Measurements from ENCODE around the gene FABP7. TPM values are rescaled to one million over a fixed set of nuclear protein-coding genes. Genes with fewer than 3 reads are reported as not detected.

The FABP7 gene
- total and polyA plus RNA-seq, 2 donors (not counting 1 experiment from before 2014, with no cell fraction given) = not detected

DNA sequence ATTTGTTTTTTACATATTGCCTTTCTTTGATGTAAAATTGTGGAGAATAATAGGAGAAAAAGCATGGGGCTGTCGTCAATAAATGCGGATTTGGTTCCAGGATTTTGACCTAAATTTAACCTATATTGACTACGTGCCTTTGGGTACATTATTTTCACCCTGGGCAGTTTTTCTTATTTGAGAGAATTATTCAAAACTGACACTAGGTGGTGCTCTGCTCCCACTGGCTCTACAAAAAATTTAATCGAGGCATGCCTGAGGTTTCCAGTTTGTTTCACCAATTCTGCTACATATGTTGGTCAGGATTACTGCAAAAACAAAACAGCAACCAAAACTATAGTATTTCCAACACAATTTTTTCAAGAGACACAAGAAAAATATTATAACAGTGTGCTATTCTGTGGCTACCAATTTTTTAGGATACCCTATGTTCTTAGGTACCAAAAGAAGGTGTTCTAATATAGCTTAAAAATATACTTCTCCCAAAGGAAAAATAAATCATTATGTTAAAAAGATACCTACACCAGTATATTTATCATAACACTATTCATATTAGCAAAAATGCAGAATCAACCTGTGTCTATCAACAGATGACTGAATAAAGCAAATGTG lies 48.6 kb upstream of the FABP7 start:
- Mint-ChIP-seq H3K9me3 (ENCODE audit: insufficient read depth) (no peaks in the 10 kb centered on the region), H3K4me3 (no peak overlapping the region), H3K27me3 (peaks cover 5% of the 10 kb centered on the region), H3K27ac (no peak overlapping the region), H3K4me1 (no peaks in the 10 kb centered on the region)
- H3K4me3 ChIP-seq (ENCODE audit: control extremely low read depth in 1 of 5, extremely low read depth in 1 of 5, insufficient read depth in 1 of 5, low read depth in 2 of 5, low read length in 4 of 5) = no peak overlapping the region
- no peak overlapping the region for H3K27ac ChIP-seq (ENCODE audit: low read length in 2 of 2)
- H3K4me1 ChIP-seq (ENCODE audit: control insufficient read depth in 2 of 2, insufficient read depth in 2 of 2, low read length in 2 of 2) = no peaks in the 10 kb centered on the region
- ChIA-PET POLR2A (no interaction called here), CTCF (interaction anchor here (0.8 to 8.8 kb wide), 12 partner anchors 8 to 588 kb away, joined by 3 to 104 read pairs (median 4); no protein-coding TSS in a partner anchor)
- TF ChIP-seq EZH2 (IDR thresholded peaks at IDR 0.05; ENCODE audit: borderline replicate concordance, insufficient read depth, low read depth, low read length, poor library complexity, severe bottlenecking) = no peak
- TF ChIP-seq, protein P1, sequence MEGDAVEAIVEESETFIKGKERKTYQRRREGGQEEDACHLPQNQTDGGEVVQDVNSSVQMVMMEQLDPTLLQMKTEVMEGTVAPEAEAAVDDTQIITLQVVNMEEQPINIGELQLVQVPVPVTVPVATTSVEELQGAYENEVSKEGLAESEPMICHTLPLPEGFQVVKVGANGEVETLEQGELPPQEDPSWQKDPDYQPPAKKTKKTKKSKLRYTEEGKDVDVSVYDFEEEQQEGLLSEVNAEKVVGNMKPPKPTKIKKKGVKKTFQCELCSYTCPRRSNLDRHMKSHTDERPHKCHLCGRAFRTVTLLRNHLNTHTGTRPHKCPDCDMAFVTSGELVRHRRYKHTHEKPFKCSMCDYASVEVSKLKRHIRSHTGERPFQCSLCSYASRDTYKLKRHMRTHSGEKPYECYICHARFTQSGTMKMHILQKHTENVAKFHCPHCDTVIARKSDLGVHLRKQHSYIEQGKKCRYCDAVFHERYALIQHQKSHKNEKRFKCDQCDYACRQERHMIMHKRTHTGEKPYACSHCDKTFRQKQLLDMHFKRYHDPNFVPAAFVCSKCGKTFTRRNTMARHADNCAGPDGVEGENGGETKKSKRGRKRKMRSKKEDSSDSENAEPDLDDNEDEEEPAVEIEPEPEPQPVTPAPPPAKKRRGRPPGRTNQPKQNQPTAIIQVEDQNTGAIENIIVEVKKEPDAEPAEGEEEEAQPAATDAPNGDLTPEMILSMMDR (IDR thresholded peaks at IDR 0.05) = peak; percentile 85
- H4K20me1 ChIP-seq (ENCODE audit: control insufficient read depth, insufficient read depth, low read length, poor library complexity, severe bottlenecking) = no peaks in the 10 kb centered on the region
- no peak overlapping the region for H3K4me2 ChIP-seq (replicated peaks; ENCODE audit: low read depth, low read length, poor library complexity, severe bottlenecking)
- ATAC-seq (ENCODE audit: low read depth) (no peak), DNase-seq (peak; percentile 30)
- intact Hi-C loops (cut with micrococcal nuclease) = loop anchor here (1.0 kb wide), 2 partner anchors 108 to 585 kb away; no protein-coding TSS in a partner anchor
- H3K9ac ChIP-seq (ENCODE audit: low read length) = no peak overlapping the region
- H3K36me3 ChIP-seq (replicated peaks in 1 of 2; ENCODE audit: control extremely low read depth in 1 of 2, control insufficient read depth in 1 of 2, extremely low read depth in 1 of 2, insufficient read depth in 2 of 2, low read length in 1 of 2) = no peaks in the 10 kb centered on the region
- WGBS (ENCODE audit: insufficient coverage) = 0% methylated on average over 1 of the region's 4 CpGs
- no peaks in the 10 kb centered on the region for H3K9me3 ChIP-seq (ENCODE audit: control extremely low read depth in 1 of 3, control insufficient read depth in 2 of 3, insufficient read depth in 1 of 3, low read length in 2 of 3)
- H2AFZ ChIP-seq (ENCODE audit: insufficient read depth, low read depth, low read length, poor library complexity, severe bottlenecking) = no peak overlapping the region
- H3K27me3 ChIP-seq (replicated peaks in 1 of 4; ENCODE audit: control extremely low read depth in 1 of 4, control insufficient read depth in 3 of 4, insufficient read depth in 4 of 4, low read length in 3 of 4) = peaks cover 0 to 4% (median 0%) of the 10 kb centered on the region in 4 experiments
- no peaks in the 10 kb centered on the region for H3K79me2 ChIP-seq (ENCODE audit: control insufficient read depth, insufficient read depth, low read length)

DNA sequence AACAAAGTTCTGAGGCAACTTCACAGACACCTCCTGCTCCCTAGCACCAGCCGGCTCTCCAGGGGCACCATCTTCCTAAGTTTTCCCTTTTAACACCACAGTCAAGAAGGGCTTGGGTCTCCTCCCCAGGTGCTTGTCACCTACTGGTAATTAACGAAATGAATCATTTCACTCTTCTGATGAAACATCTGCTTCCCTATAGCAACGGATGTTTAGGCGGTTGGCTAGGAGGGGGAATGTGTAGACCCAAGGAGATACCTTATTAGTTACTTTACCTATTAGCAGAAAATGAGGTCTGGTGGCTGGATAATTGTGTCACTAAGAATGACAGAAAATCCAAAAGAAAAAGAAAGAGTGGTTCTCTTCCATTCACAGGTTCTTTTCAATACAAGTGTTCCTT lies 46.3 kb upstream of the FABP7 start:
- H3K4me3 Mint-ChIP-seq = no peak overlapping the region
- Histone ChIP-seq H3K9ac (ENCODE audit: low read length) (no peak overlapping the region), H3K4me2 (replicated peaks; ENCODE audit: low read depth, low read length, poor library complexity, severe bottlenecking) (no peak overlapping the region), H3K79me2 (ENCODE audit: control insufficient read depth, insufficient read depth, low read length) (no peaks in the 10 kb centered on the region), H2AFZ (ENCODE audit: insufficient read depth, low read depth, low read length, poor library complexity, severe bottlenecking) (no peak overlapping the region), H3K36me3 (replicated peaks in 1 of 2; ENCODE audit: control extremely low read depth in 1 of 2, control insufficient read depth in 1 of 2, extremely low read depth in 1 of 2, insufficient read depth in 2 of 2, low read length in 1 of 2) (no peaks in the 10 kb centered on the region), H3K27ac (ENCODE audit: low read length in 2 of 2) (no peak overlapping the region), H3K4me3 (ENCODE audit: control extremely low read depth in 1 of 5, extremely low read depth in 1 of 5, insufficient read depth in 1 of 5, low read depth in 2 of 5, low read length in 4 of 5) (no peak overlapping the region), H3K4me1 (ENCODE audit: control insufficient read depth in 2 of 2, insufficient read depth in 2 of 2, low read length in 2 of 2) (no peaks in the 10 kb centered on the region), H4K20me1 (ENCODE audit: control insufficient read depth, insufficient read depth, low read length, poor library complexity, severe bottlenecking) (no peaks in the 10 kb centered on the region), H3K27me3 (replicated peaks in 1 of 4; ENCODE audit: control extremely low read depth in 1 of 4, control insufficient read depth in 3 of 4, insufficient read depth in 4 of 4, low read length in 3 of 4) (peaks cover 0 to 4% (median 0%) of the 10 kb centered on the region in 4 experiments), H3K9me3 (ENCODE audit: control extremely low read depth in 1 of 3, control insufficient read depth in 2 of 3, insufficient read depth in 1 of 3, low read length in 2 of 3) (no peaks in the 10 kb centered on the region)
- no peaks in the 10 kb centered on the region for H3K4me1 Mint-ChIP-seq
- no peaks in the 10 kb centered on the region for H3K9me3 Mint-ChIP-seq (ENCODE audit: insufficient read depth)
- TF ChIP-seq, protein P1 (IDR thresholded peaks at IDR 0.05) = no peak
- no peak for TF ChIP-seq EZH2 (IDR thresholded peaks at IDR 0.05; ENCODE audit: borderline replicate concordance, insufficient read depth, low read depth, low read length, poor library complexity, severe bottlenecking)
- DNase-seq = no peak
- no peaks in the 10 kb centered on the region for H3K27me3 Mint-ChIP-seq
- POLR2A ChIA-PET = no interaction called here
- 100% methylated on average over 1 of the region's 4 CpGs for WGBS (ENCODE audit: insufficient coverage)
- CTCF ChIA-PET = interaction anchor here (0.9 to 8.8 kb wide), 3 partner anchors 106 to 581 kb away, joined by 3 to 104 read pairs (median 3); no protein-coding TSS in a partner anchor
- H3K27ac Mint-ChIP-seq = no peak overlapping the region
- intact Hi-C loops (cut with micrococcal nuclease) = no loop called here
- ATAC-seq (ENCODE audit: low read depth) = no peak
